ENCODE results near the gene ZNF20. TPM values are rescaled to one million over a fixed set of nuclear protein-coding genes. Genes with fewer than 3 reads are reported as not detected.
A peak's percentile ranks its signal among the peaks of the same experiment; 100 is the strongest.

Gene ZNF20
- total RNA-seq, 2 experiments from 2014 or later, result 1.5 to 2.7 TPM

DNA sequence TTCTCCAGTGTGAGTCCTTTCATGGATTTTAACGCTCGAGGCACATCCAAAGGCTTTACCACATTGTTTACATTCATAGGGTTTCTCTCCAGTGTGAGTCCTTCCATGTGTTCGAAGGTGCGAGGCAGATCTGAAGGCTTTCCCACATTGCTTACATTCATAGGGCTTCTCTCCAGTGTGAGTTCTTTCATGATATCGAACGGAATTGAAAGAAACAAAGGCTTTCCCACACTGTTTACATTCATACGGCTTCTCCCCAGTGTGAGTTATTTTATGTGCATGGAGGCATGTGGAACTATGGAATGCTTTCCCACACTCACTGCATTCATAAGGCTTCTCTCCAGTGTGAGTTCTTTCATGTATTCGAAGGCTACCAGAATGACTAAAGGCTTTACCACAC, 5.2 kb upstream of the ZNF20 start:
- H3K27me3 Mint-ChIP-seq, result no peaks in the 10 kb centered on the region
- intact Hi-C loops (cut with micrococcal nuclease), result no loop called here
- H3K27ac Mint-ChIP-seq, result no peak overlapping the region
- CTCF ChIA-PET, result interaction anchor here (2.4 to 4.0 kb wide), 2 partner anchors 54 to 86 kb away, joined by 13 to 28 read pairs; no protein-coding TSS in a partner anchor
- no peak for DNase-seq
- H3K4me3 Mint-ChIP-seq, result no peak overlapping the region
- POLR2A ChIA-PET, result no interaction called here
- H3K36me3 Mint-ChIP-seq, result peaks cover 26% of the 10 kb centered on the region
- H3K9me3 Mint-ChIP-seq, result peaks cover 17% of the 10 kb centered on the region
- H3K4me1 Mint-ChIP-seq (ENCODE audit: low read depth), result peaks cover 10% of the 10 kb centered on the region

- Mint-ChIP-seq H3K9me3 (peaks cover 14% of the 10 kb centered on the region), H3K4me3 (peak overlapping the region; percentile 93), H3K4me1 (ENCODE audit: low read depth) (peaks cover 36% of the 10 kb centered on the region), H3K36me3 (peaks cover 21% of the 10 kb centered on the region), H3K27ac (no peak overlapping the region), H3K27me3 (no peaks in the 10 kb centered on the region)
- ChIA-PET POLR2A (interaction anchor here (1.2 to 1.4 kb wide), 2 partner anchors 76 to 217 kb away, joined by 4 to 10 read pairs; partner anchors contain the start of genes ZNF700 and ZNF844), CTCF (interaction anchor here (0.6 to 4.8 kb wide), 21 partner anchors 15 to 344 kb away, joined by 3 to 106 read pairs (median 9); partner anchors contain the start of genes ZNF491, ZNF625, ZNF700 and ZNF763)
- no peak for DNase-seq
- intact Hi-C loops (cut with micrococcal nuclease), result loop anchor here (1.0 to 2.0 kb wide), 5 partner anchors 50 to 345 kb away; no protein-coding TSS in a partner anchor
Observed at GRCh38 chr19:12141405-12141736, 1.2 kb upstream of the ZNF20 start.

- peak overlapping the region; percentile 1 for H3K27ac Mint-ChIP-seq
Observed at GRCh38 chr19:12140545-12141404, 625 bp upstream of the ZNF20 start.

DNA sequence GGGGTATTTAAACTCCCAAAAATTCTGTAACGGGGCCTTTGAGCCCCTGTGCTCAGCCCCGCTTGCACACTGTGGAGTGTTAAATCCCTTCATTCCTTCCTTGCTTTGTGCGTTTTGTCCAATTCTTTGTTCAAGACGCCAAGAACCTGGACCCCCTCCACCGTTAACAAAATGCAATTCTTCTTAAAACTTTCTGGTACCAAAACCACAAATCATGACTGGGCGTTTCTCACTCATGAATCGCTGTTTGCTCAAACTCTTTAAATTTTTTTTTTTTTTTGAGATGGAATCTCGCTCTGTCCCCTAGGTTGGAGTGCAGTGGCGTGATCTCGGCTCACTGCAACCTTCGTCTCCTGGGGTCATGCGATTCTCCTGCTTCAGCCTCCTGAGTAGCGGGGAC, 881 bp downstream of the ZNF20 start:
- no peak for DNase-seq
- Mint-ChIP-seq H3K4me3 (peak overlapping the region; percentile 93), H3K27me3 (no peaks in the 10 kb centered on the region), H3K9me3 (no peaks in the 10 kb centered on the region), H3K27ac (no peak overlapping the region), H3K4me1 (ENCODE audit: low read depth) (peaks cover 36% of the 10 kb centered on the region), H3K36me3 (peaks cover 25% of the 10 kb centered on the region)
- intact Hi-C loops (cut with micrococcal nuclease), result no loop called here
- ChIA-PET CTCF (interaction anchor here (2.7 to 5.6 kb wide), 8 partner anchors 49 to 342 kb away, joined by 20 to 106 read pairs (median 48); partner anchors contain the start of genes ZNF491, ZNF700 and ZNF763), POLR2A (no interaction called here)

More at GRCh38 chr19:12140545-12141404, 625 bp upstream of the ZNF20 start:
- ChIA-PET POLR2A (interaction anchor here (0.7 to 1.5 kb wide), 7 partner anchors 45 to 216 kb away, joined by 3 to 10 read pairs (median 4); partner anchors contain the start of genes ZNF700, ZNF763 and ZNF844), CTCF (interaction anchor here (0.6 to 4.8 kb wide), 26 partner anchors 9 to 343 kb away, joined by 3 to 106 read pairs (median 6); partner anchors contain the start of genes ZNF136, ZNF442, ZNF491 and ZNF625)
- peaks cover 9% of the 10 kb centered on the region for H3K9me3 Mint-ChIP-seq
- H3K27me3 Mint-ChIP-seq, result no peaks in the 10 kb centered on the region
- peak overlapping the region; percentile 93 for H3K4me3 Mint-ChIP-seq
- DNase-seq, result peak; percentile 92
- peaks cover 36% of the 10 kb centered on the region for H3K4me1 Mint-ChIP-seq (ENCODE audit: low read depth)
- peaks cover 17% of the 10 kb centered on the region for H3K36me3 Mint-ChIP-seq
- intact Hi-C loops (cut with micrococcal nuclease), result loop anchor here (1.0 to 2.0 kb wide), 9 partner anchors 28 to 344 kb away; partner anchors contain the start of gene ZNF844

DNA sequence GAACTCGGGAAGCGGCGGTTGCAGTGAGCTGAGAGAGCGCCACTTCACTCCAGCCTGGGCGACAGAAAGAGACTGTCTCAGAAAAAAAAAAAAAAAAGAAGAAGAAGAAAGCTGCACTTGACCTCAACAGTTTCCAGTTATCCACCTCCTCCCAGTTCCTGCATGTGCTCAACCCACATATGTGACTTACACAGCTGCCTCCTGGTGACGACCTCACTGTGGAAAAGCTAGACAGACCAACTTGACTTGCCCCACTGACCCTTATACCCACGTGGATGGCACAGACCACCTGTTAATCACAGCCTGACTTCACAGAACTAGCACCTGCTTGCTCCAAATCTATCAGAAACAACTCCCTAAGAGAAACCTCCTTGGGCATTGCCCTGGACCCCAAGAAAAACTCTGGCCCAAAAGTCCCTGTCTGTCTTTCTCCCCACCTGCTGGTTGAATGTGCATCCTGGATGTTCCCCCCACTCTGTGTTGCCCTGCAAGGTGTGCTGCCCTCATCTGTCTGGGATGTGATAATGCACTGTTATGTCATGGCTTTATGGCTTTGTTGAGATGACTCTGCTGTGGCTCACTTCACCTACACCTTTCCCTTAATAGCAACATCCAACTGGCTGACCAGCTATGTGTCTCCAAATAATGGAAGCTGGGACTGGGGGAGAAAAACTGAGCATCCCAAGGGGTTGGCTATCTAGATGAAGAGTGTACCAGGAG, 2.8 kb downstream of the ZNF20 start:
- H3K36me3 Mint-ChIP-seq, result peaks cover 43% of the 10 kb centered on the region
- DNase-seq, result peak; percentile 60
- intact Hi-C loops (cut with micrococcal nuclease), result no loop called here
- H3K27ac Mint-ChIP-seq, result peak overlapping the region; percentile 35
- H3K27me3 Mint-ChIP-seq, result no peaks in the 10 kb centered on the region
- H3K9me3 Mint-ChIP-seq, result peaks cover 16% of the 10 kb centered on the region
- POLR2A ChIA-PET, result no interaction called here
- no peak overlapping the region for H3K4me3 Mint-ChIP-seq
- CTCF ChIA-PET, result interaction anchor here (0.7 to 5.6 kb wide), 15 partner anchors 13 to 258 kb away, joined by 3 to 83 read pairs (median 4); partner anchors contain the start of genes ZNF136, ZNF442, ZNF700 and ZNF763
- peaks cover 36% of the 10 kb centered on the region for H3K4me1 Mint-ChIP-seq (ENCODE audit: low read depth)

- intact Hi-C loops (cut with micrococcal nuclease), result no loop called here
- no peaks in the 10 kb centered on the region for H3K27me3 Mint-ChIP-seq
- peaks cover 13% of the 10 kb centered on the region for H3K4me1 Mint-ChIP-seq (ENCODE audit: low read depth)
- no peak overlapping the region for H3K27ac Mint-ChIP-seq
- no peak overlapping the region for H3K4me3 Mint-ChIP-seq
- POLR2A ChIA-PET, result no interaction called here
- no peak for DNase-seq
- H3K36me3 Mint-ChIP-seq, result peaks cover 62% of the 10 kb centered on the region
- peaks cover 37% of the 10 kb centered on the region for H3K9me3 Mint-ChIP-seq
- CTCF ChIA-PET, result no interaction called here
Observed at GRCh38 chr19:12133069-12133468, 7.1 kb downstream of the ZNF20 start.

- Mint-ChIP-seq H3K4me3 (no peak overlapping the region), H3K4me1 (ENCODE audit: low read depth) (no peaks in the 10 kb centered on the region), H3K36me3 (peaks cover 14% of the 10 kb centered on the region), H3K9me3 (peaks cover 17% of the 10 kb centered on the region), H3K27ac (no peak overlapping the region), H3K27me3 (no peaks in the 10 kb centered on the region)
- ChIA-PET CTCF (interaction anchor here (0.7 to 2.3 kb wide), 13 partner anchors 9 to 391 kb away, joined by 3 to 16 read pairs (median 3); partner anchors contain the start of genes ZNF20 and ZNF491), POLR2A (no interaction called here)
- no peak for DNase-seq
- intact Hi-C loops (cut with micrococcal nuclease), result no loop called here
Observed at GRCh38 chr19:12126707-12127106, 13.4 kb downstream of the ZNF20 start.

GRCh38 chr19:12117201-12117970, 22.8 kb downstream of the ZNF20 start:
- H3K36me3 Mint-ChIP-seq, result peaks cover 12% of the 10 kb centered on the region
- H3K4me3 Mint-ChIP-seq, result no peak overlapping the region
- H3K9me3 Mint-ChIP-seq, result peaks cover 12% of the 10 kb centered on the region
- H3K27me3 Mint-ChIP-seq, result no peaks in the 10 kb centered on the region
- intact Hi-C loops (cut with micrococcal nuclease), result no loop called here
- H3K4me1 Mint-ChIP-seq (ENCODE audit: low read depth), result peaks cover 19% of the 10 kb centered on the region
- DNase-seq, result no peak
- H3K27ac Mint-ChIP-seq, result no peak overlapping the region
- ChIA-PET CTCF (no interaction called here), POLR2A (no interaction called here)

DNA sequence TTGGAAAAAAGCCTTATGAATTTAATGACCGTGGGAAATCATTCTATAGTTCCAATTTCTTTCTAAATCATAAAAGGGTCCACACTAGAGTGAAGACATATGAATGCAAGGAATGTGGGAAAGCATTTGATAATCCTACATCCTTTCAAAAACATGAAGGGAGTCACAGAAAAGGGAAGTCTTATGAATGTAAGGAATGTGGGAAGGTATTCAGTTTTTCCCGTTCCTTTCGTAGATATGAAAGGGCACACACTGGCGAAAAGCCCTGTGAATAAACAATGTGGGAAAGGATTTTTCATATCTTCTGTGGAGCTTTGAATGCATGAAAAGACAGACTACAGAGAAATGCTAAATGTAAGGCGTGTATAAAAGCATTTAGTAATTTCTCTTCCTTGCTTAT, 27.0 kb downstream of the ZNF20 start:
- intact Hi-C loops (cut with micrococcal nuclease), result loop anchor here (2.0 kb wide), 1 partner anchor 48 kb away; the partner anchor contains the start of gene ZNF844
- peaks cover 28% of the 10 kb centered on the region for H3K4me1 Mint-ChIP-seq (ENCODE audit: low read depth)
- ChIA-PET POLR2A (no interaction called here), CTCF (interaction anchor here (1.8 to 2.2 kb wide), 2 partner anchors 22 to 54 kb away, joined by 7 read pairs; no protein-coding TSS in a partner anchor)
- no peak for DNase-seq
- H3K9me3 Mint-ChIP-seq, result peaks cover 33% of the 10 kb centered on the region
- H3K4me3 Mint-ChIP-seq, result no peak overlapping the region
- peaks cover 2% of the 10 kb centered on the region for H3K27me3 Mint-ChIP-seq
- no peak overlapping the region for H3K27ac Mint-ChIP-seq
- peaks cover 35% of the 10 kb centered on the region for H3K36me3 Mint-ChIP-seq

DNA sequence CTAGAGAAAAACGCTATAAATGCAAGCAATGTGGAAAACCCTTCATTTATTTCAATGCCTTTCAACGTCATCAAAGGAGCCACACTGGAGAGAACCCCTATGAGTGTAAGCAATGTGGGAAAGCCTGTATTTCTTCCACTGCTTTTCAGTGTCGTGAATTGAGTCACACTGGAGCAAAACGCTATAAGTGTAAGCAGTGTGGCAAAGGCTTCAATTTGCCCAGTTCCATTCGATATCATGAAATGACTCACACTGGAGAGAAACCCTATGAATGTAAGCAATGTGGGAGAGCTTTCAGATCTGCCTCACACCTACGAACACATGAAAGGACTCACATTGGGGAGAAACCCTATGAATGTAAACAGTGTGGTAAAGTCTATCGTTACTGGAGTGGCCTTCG, 27.4 kb downstream of the ZNF20 start:
- CTCF ChIA-PET, result interaction anchor here (1.8 to 2.2 kb wide), 2 partner anchors 22 to 53 kb away, joined by 7 read pairs; no protein-coding TSS in a partner anchor
- intact Hi-C loops (cut with micrococcal nuclease), result loop anchor here (1.0 to 2.0 kb wide), 2 partner anchors 28 to 48 kb away; partner anchors contain the start of genes ZNF20 and ZNF844
- no peak overlapping the region for H3K4me3 Mint-ChIP-seq
- H3K9me3 Mint-ChIP-seq, result peaks cover 33% of the 10 kb centered on the region
- peak; percentile 36 for DNase-seq
- H3K27ac Mint-ChIP-seq, result no peak overlapping the region
- peaks cover 28% of the 10 kb centered on the region for H3K4me1 Mint-ChIP-seq (ENCODE audit: low read depth)
- H3K36me3 Mint-ChIP-seq, result peaks cover 35% of the 10 kb centered on the region
- POLR2A ChIA-PET, result no interaction called here
- H3K27me3 Mint-ChIP-seq, result peaks cover 2% of the 10 kb centered on the region

Data from activated CD4-positive, alpha-beta memory T cell treated with anti-CD3 and anti-CD28 coated beads for 36 hours (primary cell).